ENCODE data around the gene AURKA.
"Not testable (repeated sequence)": the region's sequence is repeated elsewhere in the genome, so short reads cannot be mapped to it uniquely, and the experiment has no call there.

The AURKA gene

DNA sequence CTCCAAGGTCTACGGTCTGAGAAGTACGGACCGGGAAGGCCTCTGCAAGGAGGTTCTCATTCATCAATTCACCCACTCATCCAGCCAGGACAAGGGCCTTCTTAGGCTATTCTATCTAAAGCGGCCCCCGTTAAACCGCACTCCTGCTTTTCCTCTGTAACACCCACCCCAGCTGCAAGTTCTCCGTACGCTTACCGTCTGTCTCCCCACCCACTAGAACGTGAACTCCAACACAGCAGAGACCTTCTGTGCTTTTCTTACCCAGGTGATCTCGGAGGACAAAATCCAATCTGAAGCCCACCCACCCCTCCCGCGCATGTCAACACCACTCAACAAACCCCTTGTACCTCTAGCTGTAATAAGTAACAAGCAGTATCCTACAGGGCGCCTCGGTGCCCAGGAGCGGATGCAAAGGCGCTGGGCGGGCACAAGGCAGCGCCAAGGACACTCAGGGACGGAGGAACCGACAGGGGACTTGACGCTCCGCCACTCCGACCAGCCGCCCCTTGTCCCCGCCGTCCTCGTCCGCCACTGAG lies 351 bp downstream of the AURKA start:
- in situ Hi-C loops (cut with MboI; ENCODE audit: low sequenced_read_pairs): no loop called here

- in situ Hi-C loops (cut with MboI; ENCODE audit: low sequenced_read_pairs): no loop called here
These were observed 978 bp downstream of the AURKA start for GRCh38 chr20:56391037-56391436.

GRCh38 chr20:56390396-56390795 lies 1.6 kb downstream of the AURKA start:
- in situ Hi-C loops (cut with MboI; ENCODE audit: low sequenced_read_pairs): not testable (repeated sequence)

DNA sequence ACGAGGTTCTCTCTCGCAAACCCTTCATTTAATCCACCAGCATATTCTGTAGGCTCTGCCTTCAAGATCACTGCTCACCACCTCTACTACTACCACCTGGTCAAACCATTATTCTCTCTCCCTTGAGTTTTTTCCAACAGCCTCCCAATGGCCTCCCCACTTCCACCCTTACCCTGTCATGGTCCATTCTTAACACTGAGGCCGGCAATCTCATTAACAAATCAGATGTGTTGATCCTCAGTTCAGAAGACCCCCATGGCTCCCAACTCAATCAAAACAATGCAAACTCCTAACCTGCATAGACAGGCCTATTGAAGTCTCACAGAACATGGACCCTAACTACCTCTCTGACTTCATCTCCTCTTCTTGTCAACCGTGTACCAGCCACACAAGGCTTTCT lies 2.2 kb downstream of the AURKA start:
- in situ Hi-C loops (cut with MboI; ENCODE audit: low sequenced_read_pairs): no loop called here

DNA sequence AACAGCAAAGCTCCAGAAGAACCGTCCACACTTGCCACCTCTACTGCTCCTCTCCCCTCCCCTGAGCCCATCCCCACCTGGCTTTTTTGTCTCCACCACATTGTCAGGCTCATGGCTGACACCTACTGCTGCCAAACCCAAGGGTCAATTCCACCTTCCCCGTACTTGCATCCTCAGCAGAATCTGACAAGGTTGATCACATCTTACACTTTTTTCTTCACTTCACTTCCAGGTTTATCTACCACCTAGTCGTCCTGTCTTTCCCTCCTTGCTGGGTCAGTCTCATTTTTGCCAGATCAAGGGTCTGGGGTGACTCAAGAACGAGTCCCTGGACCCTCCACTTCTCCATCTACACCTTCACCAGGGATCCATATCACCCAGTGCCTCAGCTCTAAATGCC lies 3.1 kb downstream of the AURKA start:
- in situ Hi-C loops (cut with MboI; ENCODE audit: low sequenced_read_pairs): no loop called here

DNA sequence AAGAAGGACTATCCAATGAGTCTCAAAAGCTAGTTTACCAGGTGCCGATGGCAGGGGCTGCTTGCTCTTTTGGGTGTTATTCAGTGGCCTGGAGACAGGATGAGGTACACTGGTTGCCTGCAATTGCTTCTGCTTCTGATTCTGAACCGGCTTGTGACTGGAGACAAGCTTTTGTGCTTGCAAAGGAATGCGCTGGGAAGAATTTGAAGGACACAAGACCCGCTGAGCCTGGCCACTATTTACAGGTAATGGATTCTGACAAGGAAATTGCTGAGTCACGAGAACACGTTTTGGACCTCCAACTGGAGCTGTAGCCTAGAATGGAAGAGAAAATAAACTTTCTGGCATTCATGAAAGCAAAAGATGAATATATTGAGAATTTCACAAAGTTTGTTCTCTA lies 5.8 kb downstream of the AURKA start:
- in situ Hi-C loops (cut with MboI; ENCODE audit: low sequenced_read_pairs): no loop called here

GRCh38 chr20:56385130-56385529 lies 6.9 kb downstream of the AURKA start:
- in situ Hi-C loops (cut with MboI; ENCODE audit: low sequenced_read_pairs): no loop called here

- in situ Hi-C loops (cut with MboI; ENCODE audit: low sequenced_read_pairs): no loop called here
These were observed 8.7 kb downstream of the AURKA start for GRCh38 chr20:56383334-56383733.

DNA sequence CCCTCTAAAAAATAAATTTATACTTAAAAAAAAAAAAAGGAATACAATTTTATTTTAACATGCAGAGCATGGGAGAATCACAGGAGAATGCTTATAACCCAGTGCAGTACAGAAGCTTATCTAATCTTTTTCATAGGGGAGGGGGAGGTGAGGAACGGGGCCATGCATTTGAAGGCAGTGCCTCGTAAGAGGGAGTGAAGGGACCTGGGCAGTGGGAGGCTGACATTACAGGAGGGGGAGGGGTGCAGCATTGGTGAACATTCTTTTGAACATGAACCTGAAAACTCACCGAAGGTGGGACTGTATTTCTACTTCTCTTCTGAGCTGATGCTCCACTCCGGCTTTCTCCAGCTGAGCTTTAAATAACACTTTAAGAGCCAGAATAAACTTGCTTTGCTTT lies 9.3 kb downstream of the AURKA start:
- in situ Hi-C loops (cut with MboI; ENCODE audit: low sequenced_read_pairs): no loop called here

DNA sequence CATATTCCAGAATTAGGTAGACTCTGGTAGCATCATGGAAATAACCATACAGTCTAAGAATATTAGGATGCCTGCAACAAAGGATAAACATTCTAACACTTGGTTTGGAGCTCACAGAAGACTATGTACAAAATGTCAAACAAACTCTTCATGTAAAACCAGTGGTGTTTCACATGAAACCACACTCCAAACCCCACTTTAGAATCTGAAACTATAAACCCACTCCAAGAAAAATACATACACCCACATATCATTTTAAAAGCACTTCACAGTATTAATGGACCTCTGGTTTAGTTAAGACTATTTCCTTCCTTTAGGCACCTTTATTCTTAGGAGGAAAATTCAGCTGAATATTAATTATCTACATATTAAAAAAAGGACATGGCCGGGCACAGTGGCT lies 10.5 kb downstream of the AURKA start:
- in situ Hi-C loops (cut with MboI; ENCODE audit: low sequenced_read_pairs): no loop called here

- in situ Hi-C loops (cut with MboI; ENCODE audit: low sequenced_read_pairs): no loop called here
These were observed 11.6 kb downstream of the AURKA start for GRCh38 chr20:56380375-56380774.

DNA sequence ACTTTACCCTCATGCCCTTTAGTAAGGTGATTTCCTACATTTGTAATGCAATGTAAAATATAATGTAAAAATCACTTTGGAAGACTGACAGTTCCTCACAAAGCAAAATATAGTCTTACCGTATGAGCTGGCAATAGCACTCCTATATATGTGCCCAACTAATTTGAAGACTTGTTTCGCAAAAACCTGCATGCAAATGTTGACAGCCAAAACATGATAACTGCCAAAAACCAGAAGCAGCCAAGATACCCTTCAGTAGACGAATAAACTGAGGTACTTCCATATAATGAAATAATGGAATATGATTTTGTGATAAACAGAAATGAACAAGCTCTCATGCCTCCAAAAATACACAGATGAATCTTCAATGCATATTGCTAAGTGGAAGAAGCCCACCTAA lies 13.6 kb downstream of the AURKA start:
- in situ Hi-C loops (cut with MboI; ENCODE audit: low sequenced_read_pairs): no loop called here

DNA sequence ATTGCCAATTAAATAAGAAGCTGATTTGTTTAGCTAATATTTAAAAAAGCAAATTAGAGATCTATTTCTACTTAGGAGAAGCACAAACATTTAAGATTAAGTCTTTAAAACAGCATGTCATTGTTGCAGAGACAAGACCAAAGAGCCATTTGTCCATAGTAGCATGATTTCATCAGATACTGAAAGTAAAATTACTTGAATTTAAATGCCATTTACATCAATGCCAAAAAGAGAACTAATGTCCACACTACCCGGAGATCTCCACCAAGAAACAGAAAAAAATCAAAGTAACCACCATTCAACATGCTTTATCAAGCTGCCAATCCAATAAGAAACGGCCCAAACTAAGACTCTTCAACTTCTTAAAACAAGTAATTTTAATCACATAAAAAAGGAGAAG lies 15.7 kb downstream of the AURKA start:
- in situ Hi-C loops (cut with MboI; ENCODE audit: low sequenced_read_pairs): no loop called here

DNA sequence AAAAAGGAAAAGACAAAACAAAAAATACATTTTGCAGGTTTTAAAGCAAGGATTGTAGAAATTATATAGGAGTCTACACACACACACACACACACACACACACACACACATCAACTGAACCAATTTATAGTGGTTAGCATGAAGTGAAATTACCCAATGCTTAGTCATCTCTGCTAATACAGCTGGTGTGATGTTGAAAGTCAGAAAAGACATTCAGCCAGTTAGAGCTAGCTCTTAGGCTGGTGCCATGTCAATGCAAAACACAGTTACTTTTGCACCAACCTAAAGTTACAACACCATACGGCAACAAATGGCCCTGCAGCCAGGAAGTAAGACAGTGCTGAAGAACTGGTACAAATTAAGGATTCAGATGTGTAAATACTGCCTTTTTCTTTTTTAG lies 18.1 kb downstream of the AURKA start:
- in situ Hi-C loops (cut with MboI; ENCODE audit: low sequenced_read_pairs): no loop called here

DNA sequence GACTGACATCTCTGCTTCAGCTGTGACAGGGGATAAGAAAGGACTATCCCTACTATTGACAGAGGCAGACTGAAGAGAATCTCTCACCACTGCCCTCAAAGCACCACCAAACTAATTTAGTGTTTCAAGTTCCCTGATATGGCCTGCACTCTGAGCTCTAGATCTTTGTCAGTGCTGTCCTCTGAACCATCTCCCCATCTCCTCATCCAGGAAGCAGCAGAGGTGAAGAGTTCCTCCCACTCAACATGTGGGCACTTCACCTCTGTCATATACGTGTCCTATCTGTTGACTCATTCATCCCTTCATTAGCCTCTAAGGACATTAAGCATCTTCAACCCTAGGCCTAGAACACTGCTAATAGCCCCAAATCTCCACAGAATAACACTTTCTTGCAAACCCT lies 19.2 kb downstream of the AURKA start:
- in situ Hi-C loops (cut with MboI; ENCODE audit: low sequenced_read_pairs): no loop called here

DNA sequence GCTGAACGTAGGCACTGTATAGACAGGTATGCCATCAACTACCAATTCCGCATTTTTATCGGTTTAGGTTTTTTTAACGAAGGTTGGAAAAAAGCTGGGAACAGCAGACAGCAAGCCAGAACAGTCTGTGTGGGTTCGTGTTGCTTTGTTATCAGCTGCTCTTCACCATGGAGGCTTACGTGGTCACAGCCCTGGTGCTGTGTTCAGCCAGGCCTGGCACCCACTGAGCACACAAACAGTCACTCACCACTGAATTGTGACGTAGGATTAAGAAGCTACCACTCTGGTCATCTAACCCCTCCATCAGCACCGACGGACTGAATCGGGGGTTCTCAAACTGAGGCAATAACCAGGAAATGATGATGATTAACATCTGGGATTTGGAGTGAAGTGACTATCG lies 20.0 kb downstream of the AURKA start:
- in situ Hi-C loops (cut with MboI; ENCODE audit: low sequenced_read_pairs): no loop called here

DNA sequence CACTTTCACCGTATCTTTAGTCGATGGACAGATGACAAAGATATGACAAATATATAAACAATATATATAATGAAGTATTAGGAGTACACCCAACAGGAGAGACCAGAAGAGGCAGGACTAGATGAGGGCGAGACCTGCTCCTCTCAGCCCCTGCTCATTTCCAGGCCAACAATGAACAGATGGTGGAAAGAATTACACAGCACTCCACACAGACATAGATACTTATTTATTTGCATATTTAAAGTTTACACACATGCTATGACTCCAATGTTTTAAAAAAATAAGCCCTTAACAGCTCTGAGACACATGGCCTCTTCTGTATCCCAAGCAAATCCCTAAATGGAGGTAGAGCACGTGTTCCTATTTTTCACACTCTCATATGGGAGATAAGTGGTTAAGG lies 22.8 kb downstream of the AURKA start:
- in situ Hi-C loops (cut with MboI; ENCODE audit: low sequenced_read_pairs): no loop called here

DNA sequence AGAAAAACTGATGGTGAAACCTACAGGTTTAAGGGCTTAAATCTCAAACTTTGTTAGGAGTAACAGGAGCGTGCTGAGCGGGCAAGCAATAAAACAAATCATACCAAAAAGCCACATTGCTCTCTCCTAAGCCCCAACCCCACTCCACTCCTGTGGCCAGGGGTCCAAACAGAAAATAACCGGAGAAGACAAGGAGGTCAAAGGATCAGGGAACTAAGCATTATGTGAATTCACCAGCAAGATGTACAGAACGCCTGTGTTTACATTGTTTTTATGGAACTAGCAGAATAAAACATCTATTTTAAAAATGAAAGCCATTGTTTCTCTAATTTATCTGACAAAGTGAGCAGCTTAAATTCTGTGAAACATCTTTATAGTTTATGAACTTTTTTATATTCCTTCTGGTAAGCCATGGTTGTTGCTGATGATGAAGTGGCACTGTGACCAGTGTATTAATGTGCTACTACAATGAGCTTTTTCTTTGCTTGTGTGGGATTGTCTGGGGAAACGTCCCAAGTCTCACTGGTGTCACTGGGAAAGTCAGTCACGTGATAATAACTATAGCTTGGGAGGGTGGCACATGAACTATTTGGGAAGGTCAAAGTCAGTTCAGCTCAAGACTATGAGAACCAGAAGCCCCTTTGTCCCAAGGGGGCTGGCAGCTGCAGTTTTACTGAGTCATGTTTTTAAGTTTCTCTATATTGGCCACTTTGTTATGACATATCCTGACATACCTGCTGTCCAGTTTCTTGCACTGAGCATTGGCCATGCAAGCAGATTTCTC lies 23.5 kb downstream of the AURKA start:
- in situ Hi-C loops (cut with MboI; ENCODE audit: low sequenced_read_pairs): no loop called here

GRCh38 chr20:56363491-56363890 lies 28.5 kb downstream of the AURKA start:
- in situ Hi-C loops (cut with MboI; ENCODE audit: low sequenced_read_pairs): no loop called here

DNA sequence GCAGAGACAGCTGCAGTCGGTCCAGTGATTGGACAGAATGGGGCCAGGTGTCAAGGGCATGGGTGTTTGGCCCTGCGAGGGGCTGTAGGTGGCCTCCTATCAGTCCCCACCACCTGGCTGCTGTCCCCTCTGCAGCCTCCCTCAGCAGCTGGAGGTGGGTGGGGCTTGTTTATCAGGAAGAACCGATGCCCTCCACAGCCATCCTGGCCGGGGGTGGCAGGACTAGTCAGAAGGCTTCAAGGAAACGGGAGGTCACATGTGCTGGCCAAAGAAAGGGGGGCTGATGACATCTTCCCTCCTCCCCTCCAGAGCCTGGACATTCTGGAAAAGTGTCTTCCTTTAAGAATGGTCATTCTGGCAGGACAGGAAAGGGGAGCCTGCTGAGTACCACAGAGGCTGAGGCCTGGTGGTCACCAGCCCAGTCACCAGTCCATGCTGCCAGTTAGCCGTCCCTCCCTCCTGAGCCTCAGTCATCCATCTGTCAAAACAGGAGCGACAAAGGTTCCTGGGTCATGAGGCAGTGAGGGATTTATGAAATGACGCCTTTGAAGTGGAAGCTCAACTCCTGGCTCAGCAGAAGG lies 29.1 kb downstream of the AURKA start:
- in situ Hi-C loops (cut with MboI; ENCODE audit: low sequenced_read_pairs): no loop called here

DNA sequence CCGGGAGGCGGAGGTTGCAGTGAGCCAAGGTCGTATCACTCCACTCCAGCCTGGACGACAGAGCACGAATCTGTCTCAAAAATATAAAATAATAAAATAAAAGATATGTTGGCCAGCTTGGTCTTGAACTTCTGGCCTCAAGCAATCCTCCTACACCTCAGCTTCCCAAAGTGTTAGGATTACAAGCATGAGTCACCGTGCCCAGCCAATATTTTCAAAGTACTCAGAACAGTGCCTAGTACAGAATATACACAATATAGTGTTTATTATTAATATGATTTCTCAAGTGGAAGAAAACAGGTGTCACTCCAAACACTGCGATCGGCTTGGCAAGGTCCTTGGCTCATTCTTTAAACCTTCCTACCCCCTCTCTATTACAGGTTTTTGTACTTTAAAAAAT lies 30.1 kb downstream of the AURKA start:
- in situ Hi-C loops (cut with MboI; ENCODE audit: low sequenced_read_pairs): no loop called here

DNA sequence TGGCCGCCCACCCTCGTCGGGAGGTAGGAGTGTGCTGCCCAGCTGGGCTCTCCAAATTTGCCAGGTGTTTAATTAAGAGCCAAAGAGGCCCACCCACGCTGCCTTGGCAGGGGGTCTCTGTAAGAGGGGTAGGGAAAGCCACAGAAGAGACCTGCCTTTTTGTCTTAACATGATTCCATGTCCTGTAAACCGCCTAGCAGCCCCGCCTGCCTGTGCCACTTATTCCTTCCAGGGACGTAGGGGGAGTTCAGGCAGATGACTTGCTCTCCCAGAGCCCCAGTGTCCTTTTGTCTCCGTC lies 31.2 kb downstream of the AURKA start:
- in situ Hi-C loops (cut with MboI; ENCODE audit: low sequenced_read_pairs): no loop called here

All from HL-60/S4 treated with retinoic acid at 250 ng/mL for 4 days and 3 days (cell line).